ENCODE measurements around the gene ARF3. TPM values are rescaled to one million over a fixed set of nuclear protein-coding genes. Genes with fewer than 3 reads are reported as not detected.

Gene ARF3
- total RNA-seq, 1 experiment from 2014 or later, result 80.9 TPM

- H3K27ac ChIP-seq, result no peak overlapping the region
- DNase-seq, result peak in 1 of 2 experiments; percentile 32
- no peak overlapping the region for H3K4me3 ChIP-seq
- no peaks in the 10 kb centered on the region for H3K36me3 ChIP-seq
- H3K27me3 ChIP-seq, result peaks cover 4% of the 10 kb centered on the region
- peaks cover 17% of the 10 kb centered on the region for H3K4me1 ChIP-seq
- no peaks in the 10 kb centered on the region for H3K9me3 ChIP-seq (replicated peaks)
Measured at GRCh38 chr12:48973941-48974673, 16.8 kb upstream of the ARF3 start.

- H3K36me3 ChIP-seq, result no peaks in the 10 kb centered on the region
- peaks cover 21% of the 10 kb centered on the region for H3K4me1 ChIP-seq
- peaks cover 4% of the 10 kb centered on the region for H3K27me3 ChIP-seq
Measured at GRCh38 chr12:48973531-48973930, 16.2 kb upstream of the ARF3 start.

GRCh38 chr12:48972952-48973483 lies 15.7 kb upstream of the ARF3 start:
- no peak overlapping the region for H3K27ac ChIP-seq
- DNase-seq, result no peak
- peaks cover 21% of the 10 kb centered on the region for H3K4me1 ChIP-seq
- H3K9me3 ChIP-seq (replicated peaks), result no peaks in the 10 kb centered on the region
- H3K4me3 ChIP-seq, result no peak overlapping the region
- H3K36me3 ChIP-seq, result no peaks in the 10 kb centered on the region
- peaks cover 4% of the 10 kb centered on the region for H3K27me3 ChIP-seq

More at GRCh38 chr12:48973531-48973930, 16.2 kb upstream of the ARF3 start:
- H3K4me3 ChIP-seq, result no peak overlapping the region
- no peaks in the 10 kb centered on the region for H3K9me3 ChIP-seq (replicated peaks)
- DNase-seq, result no peak
- H3K27ac ChIP-seq, result no peak overlapping the region

- Histone ChIP-seq H3K36me3 (no peaks in the 10 kb centered on the region), H3K9me3 (replicated peaks) (no peaks in the 10 kb centered on the region), H3K27me3 (peaks cover 4% of the 10 kb centered on the region), H3K27ac (no peak overlapping the region), H3K4me3 (no peak overlapping the region), H3K4me1 (peaks cover 21% of the 10 kb centered on the region)
- DNase-seq, result peak; percentile 39 to 52
Measured at GRCh38 chr12:48972213-48972951, 15.1 kb upstream of the ARF3 start.

GRCh38 chr12:48970702-48971334 lies 13.5 kb upstream of the ARF3 start:
- Histone ChIP-seq H3K4me1 (peaks cover 24% of the 10 kb centered on the region), H3K27me3 (peaks cover 4% of the 10 kb centered on the region), H3K4me3 (peak overlapping the region; percentile 57), H3K27ac (no peak overlapping the region), H3K36me3 (no peaks in the 10 kb centered on the region), H3K9me3 (replicated peaks) (no peaks in the 10 kb centered on the region)
- no peak for DNase-seq

- H3K9me3 ChIP-seq (replicated peaks), result no peaks in the 10 kb centered on the region
- H3K36me3 ChIP-seq, result no peaks in the 10 kb centered on the region
- peaks cover 24% of the 10 kb centered on the region for H3K4me1 ChIP-seq
- no peak overlapping the region for H3K27ac ChIP-seq
- no peak for DNase-seq
- H3K27me3 ChIP-seq, result peaks cover 4% of the 10 kb centered on the region
- no peak overlapping the region for H3K4me3 ChIP-seq
Measured at GRCh38 chr12:48969833-48970701, 12.8 kb upstream of the ARF3 start.

GRCh38 chr12:48969160-48969771 lies 12.0 kb upstream of the ARF3 start:
- peaks cover 4% of the 10 kb centered on the region for H3K27me3 ChIP-seq

GRCh38 chr12:48968467-48968866 lies 11.2 kb upstream of the ARF3 start:
- Histone ChIP-seq H3K4me1 (peaks cover 24% of the 10 kb centered on the region), H3K9me3 (replicated peaks) (no peaks in the 10 kb centered on the region), H3K4me3 (no peak overlapping the region), H3K36me3 (no peaks in the 10 kb centered on the region), H3K27ac (no peak overlapping the region), H3K27me3 (peaks cover 4% of the 10 kb centered on the region)
- DNase-seq, result no peak

More at GRCh38 chr12:48969160-48969771, 12.0 kb upstream of the ARF3 start:
- Histone ChIP-seq H3K36me3 (no peaks in the 10 kb centered on the region), H3K4me3 (no peak overlapping the region), H3K4me1 (peaks cover 24% of the 10 kb centered on the region), H3K27ac (no peak overlapping the region), H3K9me3 (replicated peaks) (no peaks in the 10 kb centered on the region)
- peak in 1 of 2 experiments; percentile 52 for DNase-seq

- Histone ChIP-seq H3K4me3 (no peak overlapping the region), H3K27me3 (peaks cover 4% of the 10 kb centered on the region), H3K9me3 (replicated peaks) (no peaks in the 10 kb centered on the region), H3K4me1 (peaks cover 24% of the 10 kb centered on the region), H3K27ac (no peak overlapping the region), H3K36me3 (no peaks in the 10 kb centered on the region)
- no peak for DNase-seq
Measured at GRCh38 chr12:48967991-48968390, 10.7 kb upstream of the ARF3 start.

GRCh38 chr12:48966177-48966895 lies 9.0 kb upstream of the ARF3 start:
- Histone ChIP-seq H3K27me3 (no peaks in the 10 kb centered on the region), H3K36me3 (no peaks in the 10 kb centered on the region), H3K4me3 (no peak overlapping the region), H3K9me3 (replicated peaks) (no peaks in the 10 kb centered on the region), H3K4me1 (peaks cover 20% of the 10 kb centered on the region), H3K27ac (no peak overlapping the region)
- DNase-seq, result peak in 1 of 2 experiments; percentile 44

GRCh38 chr12:48965298-48965838 lies 8.1 kb upstream of the ARF3 start:
- peak; percentile 46 to 75 for DNase-seq
- no peaks in the 10 kb centered on the region for H3K9me3 ChIP-seq (replicated peaks)
- no peaks in the 10 kb centered on the region for H3K36me3 ChIP-seq
- H3K27me3 ChIP-seq, result no peaks in the 10 kb centered on the region
- no peak overlapping the region for H3K27ac ChIP-seq
- H3K4me1 ChIP-seq, result peaks cover 18% of the 10 kb centered on the region
- no peak overlapping the region for H3K4me3 ChIP-seq

GRCh38 chr12:48961801-48962200 lies 4.5 kb upstream of the ARF3 start:
- Histone ChIP-seq H3K4me1 (peaks cover 13% of the 10 kb centered on the region), H3K9me3 (replicated peaks) (no peaks in the 10 kb centered on the region), H3K4me3 (no peak overlapping the region), H3K27me3 (no peaks in the 10 kb centered on the region), H3K27ac (no peak overlapping the region), H3K36me3 (no peaks in the 10 kb centered on the region)
- DNase-seq, result no peak

GRCh38 chr12:48961331-48961730 lies 4.0 kb upstream of the ARF3 start:
- H3K27ac ChIP-seq, result no peak overlapping the region
- no peak overlapping the region for H3K4me3 ChIP-seq
- H3K4me1 ChIP-seq, result peaks cover 10% of the 10 kb centered on the region
- no peaks in the 10 kb centered on the region for H3K27me3 ChIP-seq
- no peaks in the 10 kb centered on the region for H3K36me3 ChIP-seq
- DNase-seq, result peak; percentile 59 to 61
- H3K9me3 ChIP-seq (replicated peaks), result no peaks in the 10 kb centered on the region
